HG02610 (cell line): ENCODE data around the gene COPG2.
"Not testable (repeated sequence)": the region's sequence is repeated elsewhere in the genome, so short reads cannot be mapped to it uniquely, and the experiment has no call there.

Experiments
- ATAC-seq: cut with Tn5 transposase; IDR thresholded peaks from one replicate; pipeline ENCODE4 v1.9.1; 2021; ENCODE audit warnings: mild to moderate bottlenecking, moderate library complexity; ENCODE audit not compliant: unreplicated experiment

The COPG2 gene, protein sequence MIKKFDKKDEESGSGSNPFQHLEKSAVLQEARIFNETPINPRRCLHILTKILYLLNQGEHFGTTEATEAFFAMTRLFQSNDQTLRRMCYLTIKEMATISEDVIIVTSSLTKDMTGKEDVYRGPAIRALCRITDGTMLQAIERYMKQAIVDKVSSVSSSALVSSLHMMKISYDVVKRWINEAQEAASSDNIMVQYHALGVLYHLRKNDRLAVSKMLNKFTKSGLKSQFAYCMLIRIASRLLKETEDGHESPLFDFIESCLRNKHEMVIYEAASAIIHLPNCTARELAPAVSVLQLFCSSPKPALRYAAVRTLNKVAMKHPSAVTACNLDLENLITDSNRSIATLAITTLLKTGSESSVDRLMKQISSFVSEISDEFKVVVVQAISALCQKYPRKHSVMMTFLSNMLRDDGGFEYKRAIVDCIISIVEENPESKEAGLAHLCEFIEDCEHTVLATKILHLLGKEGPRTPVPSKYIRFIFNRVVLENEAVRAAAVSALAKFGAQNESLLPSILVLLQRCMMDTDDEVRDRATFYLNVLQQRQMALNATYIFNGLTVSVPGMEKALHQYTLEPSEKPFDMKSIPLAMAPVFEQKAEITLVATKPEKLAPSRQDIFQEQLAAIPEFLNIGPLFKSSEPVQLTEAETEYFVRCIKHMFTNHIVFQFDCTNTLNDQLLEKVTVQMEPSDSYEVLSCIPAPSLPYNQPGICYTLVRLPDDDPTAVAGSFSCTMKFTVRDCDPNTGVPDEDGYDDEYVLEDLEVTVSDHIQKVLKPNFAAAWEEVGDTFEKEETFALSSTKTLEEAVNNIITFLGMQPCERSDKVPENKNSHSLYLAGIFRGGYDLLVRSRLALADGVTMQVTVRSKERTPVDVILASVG

GRCh38 chr7:130668258-130669084 is at the start of gene COPG2:
Gene COPG2, minus strand, starts transcription at chr7:130668748. Its CDS starts 80 bp downstream, at chr7:130668668.
- ATAC-seq = peak; percentile 96

DNA sequence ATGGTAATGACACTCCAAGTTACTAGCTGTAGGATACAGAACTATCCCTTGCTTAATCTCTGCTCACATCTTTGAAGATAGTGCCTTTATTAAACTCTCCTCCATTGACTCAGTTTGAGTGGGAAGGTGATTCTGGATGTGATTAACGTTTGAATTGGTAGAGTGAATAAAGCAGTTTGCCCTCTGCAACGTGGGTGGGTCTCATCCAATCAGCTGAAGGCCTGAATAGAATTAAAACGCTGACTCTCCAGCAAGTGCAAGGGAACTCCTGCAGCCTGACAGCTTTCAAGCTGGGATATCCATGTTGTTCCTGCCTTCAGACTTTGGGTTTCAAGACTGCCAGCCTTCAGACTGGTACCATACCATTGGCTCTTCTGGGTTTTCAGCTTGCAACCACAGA is 43.9 kb upstream of the COPG2 start:
- no peak for ATAC-seq

- no peak for ATAC-seq
Measured at GRCh38 chr7:130708766-130709165, 40.2 kb upstream of the COPG2 start.

- no peak for ATAC-seq
Measured at GRCh38 chr7:130708001-130708400, 39.5 kb upstream of the COPG2 start.

- ATAC-seq = no peak
Measured at GRCh38 chr7:130703851-130704250, 35.3 kb upstream of the COPG2 start.

DNA sequence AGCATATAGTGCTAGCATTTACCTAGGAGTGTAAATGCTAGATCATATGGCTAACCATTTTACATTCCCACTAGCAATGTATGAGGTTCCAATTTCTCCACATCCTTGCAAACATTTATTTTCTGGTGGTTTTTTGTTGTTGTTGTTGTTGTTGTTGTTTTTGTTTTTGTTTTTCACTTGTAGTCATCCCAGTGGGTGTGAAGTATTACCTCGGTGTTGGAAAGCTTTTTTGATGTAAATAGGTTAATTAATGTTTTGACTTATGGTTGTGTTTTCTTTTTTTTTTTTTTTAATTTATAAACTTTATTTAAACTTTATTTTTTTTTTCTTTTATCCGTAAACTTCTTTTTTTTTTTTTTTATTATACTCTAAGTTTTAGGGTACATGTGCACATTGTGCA is 33.1 kb upstream of the COPG2 start:
- ATAC-seq = no peak

- no peak for ATAC-seq
Measured at GRCh38 chr7:130700760-130701159, 32.2 kb upstream of the COPG2 start.

- ATAC-seq = no peak
Measured at GRCh38 chr7:130699686-130700085, 31.1 kb upstream of the COPG2 start.

- ATAC-seq = no peak
Measured at GRCh38 chr7:130697820-130698219, 29.3 kb upstream of the COPG2 start.

DNA sequence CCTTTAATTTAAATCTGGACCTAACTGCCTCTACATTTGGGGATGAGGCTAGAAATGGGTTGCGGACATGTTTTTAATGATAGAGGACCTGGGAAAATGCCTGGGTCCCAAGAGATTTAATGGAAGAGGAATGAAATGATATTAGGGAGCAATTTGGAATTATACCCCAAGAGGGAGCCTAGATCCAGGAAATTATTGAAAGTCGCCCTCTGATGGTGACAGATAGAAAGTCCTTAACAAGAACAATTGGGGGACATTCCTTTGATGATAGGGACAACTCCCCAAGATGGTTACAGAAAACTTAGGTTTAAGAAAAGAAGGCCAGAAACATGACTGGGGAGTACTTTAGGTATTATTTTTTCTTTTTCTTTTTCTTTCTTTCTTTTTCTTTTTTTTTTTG is 27.3 kb upstream of the COPG2 start:
- ATAC-seq = no peak

GRCh38 chr7:130692396-130692795 is 23.8 kb upstream of the COPG2 start:
- not testable (repeated sequence) for ATAC-seq

DNA sequence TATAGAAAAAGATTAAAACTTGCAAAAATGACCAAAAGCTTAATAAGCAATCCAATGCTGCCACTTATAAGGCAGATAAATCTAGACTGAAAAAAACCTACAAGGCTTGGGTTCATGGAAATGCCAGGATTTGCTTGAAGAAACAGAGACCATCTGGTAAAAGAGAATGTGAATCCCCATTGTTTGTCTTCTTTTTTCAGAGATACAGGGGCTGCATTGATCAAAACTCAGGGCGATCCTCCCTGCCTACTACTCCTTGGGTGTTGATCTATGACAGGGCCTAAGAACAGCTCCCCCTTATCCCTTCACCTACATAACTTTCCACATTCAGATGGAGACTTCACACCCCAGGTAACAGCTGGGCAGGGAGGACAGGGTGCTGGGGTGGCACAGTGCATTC is 21.1 kb upstream of the COPG2 start:
- no peak for ATAC-seq

DNA sequence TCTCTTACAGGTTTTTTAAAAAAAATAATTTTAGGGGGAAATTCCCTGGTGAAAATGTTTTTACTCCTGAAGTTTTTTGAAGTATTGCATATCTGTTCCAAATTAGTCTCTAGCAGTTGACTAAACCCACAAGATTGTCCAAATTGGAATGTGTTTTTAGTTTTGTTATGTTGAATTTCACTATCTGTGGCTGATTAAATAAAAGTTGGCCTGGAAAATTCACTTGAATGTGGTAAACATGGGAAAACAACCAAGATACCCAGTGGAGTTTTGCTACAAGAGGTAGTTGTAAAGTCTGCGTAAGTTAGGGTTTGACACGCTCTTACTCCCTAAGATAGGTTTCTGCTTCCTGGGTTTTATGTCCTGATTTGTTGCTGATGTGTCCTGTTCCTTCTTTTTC is 14.5 kb upstream of the COPG2 start:
- no peak for ATAC-seq

DNA sequence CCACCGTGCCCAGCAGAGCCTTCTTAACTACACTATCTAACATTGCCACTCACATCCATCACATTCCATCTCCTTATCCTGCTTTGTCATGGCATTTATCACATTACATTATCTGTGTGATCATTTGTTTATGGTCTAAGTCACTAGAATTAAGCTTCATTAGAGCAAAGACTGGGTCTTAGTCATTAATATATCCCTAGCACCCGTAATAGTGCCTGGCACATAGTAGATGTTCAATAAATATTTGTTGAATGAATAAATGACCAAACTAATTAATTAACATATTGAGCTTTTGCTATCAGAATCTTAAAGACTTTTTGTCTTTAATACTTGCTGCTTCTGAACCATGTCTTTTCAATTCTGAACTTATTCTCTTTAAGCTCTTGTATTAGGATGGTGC is 5.9 kb upstream of the COPG2 start:
- ATAC-seq = no peak

- ATAC-seq = no peak
Measured at GRCh38 chr7:130673066-130673465, 4.5 kb upstream of the COPG2 start.

DNA sequence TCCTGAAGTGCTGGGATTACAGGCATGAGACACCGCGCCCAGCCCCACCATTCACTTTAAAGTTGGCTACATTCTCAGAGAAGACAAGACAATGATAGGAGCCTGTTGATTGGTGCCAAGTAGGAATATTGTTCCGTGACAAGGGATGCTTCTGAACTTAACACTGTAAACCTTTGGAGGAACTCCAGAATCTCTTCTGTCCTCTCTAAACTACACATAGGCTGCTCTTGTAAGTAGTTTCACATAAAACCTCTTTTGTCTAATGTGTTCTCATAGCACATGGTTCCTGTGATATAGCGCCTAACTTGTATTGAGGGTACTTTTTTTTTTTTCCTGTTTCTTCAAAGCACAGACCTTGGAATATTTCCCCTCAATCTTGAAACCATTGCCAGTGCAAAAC is 3.6 kb upstream of the COPG2 start:
- ATAC-seq = no peak

DNA sequence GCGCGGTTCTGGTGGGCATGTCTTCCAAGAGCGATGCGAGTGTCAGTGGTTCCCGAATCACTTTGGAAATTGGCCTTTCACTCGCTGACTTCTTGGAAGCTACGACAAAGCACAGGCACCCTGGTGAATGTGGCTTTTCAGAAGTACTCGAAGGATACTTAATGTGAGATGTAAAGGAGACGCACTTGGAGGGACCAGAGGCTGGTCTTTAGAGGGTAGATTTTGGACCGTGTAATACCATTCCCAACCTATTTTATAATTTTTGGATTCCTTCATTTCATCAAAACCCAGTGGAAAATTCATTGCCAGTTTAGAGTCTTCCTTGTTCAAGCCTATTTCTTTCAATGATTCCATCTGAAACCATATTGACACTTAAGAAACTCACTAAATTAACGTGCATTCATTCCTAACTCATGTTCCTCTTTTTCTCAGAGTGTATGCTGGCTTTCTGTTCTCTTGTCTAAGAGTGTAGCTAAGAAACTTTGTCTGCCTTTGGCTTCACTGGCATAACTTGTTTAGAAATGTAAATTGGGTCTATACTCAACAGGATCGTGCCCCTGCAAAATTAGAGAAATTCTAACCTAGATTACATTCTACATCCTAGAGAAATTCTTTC is 645 bp upstream of the COPG2 start:
- no peak for ATAC-seq

GRCh38 chr7:130667593-130668257 is 823 bp downstream of the COPG2 start:
- ATAC-seq = no peak

DNA sequence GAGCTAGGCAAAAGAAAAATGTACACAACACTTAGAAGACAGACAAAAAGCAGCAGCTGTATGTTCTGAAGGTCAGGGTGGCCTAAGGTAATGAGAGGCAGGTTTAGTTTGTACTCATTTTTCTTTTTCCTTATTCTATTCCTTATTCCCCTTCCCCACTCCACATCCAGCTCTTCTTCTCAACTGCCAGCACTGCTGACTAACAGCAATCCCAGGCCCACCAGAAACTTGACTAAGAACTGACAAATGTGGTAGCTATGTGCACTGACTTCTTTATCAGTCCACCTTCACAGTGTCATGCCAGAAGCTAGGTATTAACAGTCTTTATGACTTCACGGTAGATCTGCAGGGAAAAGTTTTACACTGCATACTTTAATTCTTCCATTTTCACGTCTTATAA is 6.1 kb downstream of the COPG2 start:
- ATAC-seq = no peak

- ATAC-seq = no peak
Measured at GRCh38 chr7:130655286-130655685, 13.3 kb downstream of the COPG2 start.
